LNCAP (cell line): ENCODE measurements around the gene TRMT112.
A peak's percentile ranks its signal among the peaks of the same experiment; 100 is the strongest.

ENCODE experiments used
- TF ChIP-seq, protein P1 (sequence below): fragments of 450-650 bp; IDR thresholded peaks from 2 replicates; pipeline ENCODE4 v1.5.1; 2017; ENCODE audit warnings: mild to moderate bottlenecking

Gene TRMT112

DNA sequence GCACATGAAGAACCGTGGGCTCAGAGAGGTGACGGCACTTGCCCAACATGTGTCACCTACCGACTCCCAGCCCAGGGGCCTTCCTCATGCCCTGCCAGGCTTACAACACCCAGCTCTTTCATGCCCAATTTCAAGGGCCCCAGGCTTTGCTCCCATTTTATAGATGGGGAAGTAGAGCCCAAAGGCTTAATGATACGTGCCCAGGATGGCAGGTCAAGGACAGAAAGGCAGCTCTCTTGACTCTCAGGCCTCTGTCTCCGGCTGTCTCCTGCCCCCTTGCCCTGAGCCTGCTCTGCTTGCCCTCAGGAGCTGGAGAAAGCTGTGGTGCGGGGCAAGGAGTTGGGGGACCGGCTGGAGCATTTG lies 31.6 kb upstream of the TRMT112 start:
- TF ChIP-seq, protein P1, sequence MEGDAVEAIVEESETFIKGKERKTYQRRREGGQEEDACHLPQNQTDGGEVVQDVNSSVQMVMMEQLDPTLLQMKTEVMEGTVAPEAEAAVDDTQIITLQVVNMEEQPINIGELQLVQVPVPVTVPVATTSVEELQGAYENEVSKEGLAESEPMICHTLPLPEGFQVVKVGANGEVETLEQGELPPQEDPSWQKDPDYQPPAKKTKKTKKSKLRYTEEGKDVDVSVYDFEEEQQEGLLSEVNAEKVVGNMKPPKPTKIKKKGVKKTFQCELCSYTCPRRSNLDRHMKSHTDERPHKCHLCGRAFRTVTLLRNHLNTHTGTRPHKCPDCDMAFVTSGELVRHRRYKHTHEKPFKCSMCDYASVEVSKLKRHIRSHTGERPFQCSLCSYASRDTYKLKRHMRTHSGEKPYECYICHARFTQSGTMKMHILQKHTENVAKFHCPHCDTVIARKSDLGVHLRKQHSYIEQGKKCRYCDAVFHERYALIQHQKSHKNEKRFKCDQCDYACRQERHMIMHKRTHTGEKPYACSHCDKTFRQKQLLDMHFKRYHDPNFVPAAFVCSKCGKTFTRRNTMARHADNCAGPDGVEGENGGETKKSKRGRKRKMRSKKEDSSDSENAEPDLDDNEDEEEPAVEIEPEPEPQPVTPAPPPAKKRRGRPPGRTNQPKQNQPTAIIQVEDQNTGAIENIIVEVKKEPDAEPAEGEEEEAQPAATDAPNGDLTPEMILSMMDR = no peak

GRCh38 chr11:64348383-64349024 lies 31.1 kb upstream of the TRMT112 start:
- TF ChIP-seq, protein P1 = no peak

GRCh38 chr11:64347193-64347867 lies 30.0 kb upstream of the TRMT112 start:
- TF ChIP-seq, protein P1 = no peak

DNA sequence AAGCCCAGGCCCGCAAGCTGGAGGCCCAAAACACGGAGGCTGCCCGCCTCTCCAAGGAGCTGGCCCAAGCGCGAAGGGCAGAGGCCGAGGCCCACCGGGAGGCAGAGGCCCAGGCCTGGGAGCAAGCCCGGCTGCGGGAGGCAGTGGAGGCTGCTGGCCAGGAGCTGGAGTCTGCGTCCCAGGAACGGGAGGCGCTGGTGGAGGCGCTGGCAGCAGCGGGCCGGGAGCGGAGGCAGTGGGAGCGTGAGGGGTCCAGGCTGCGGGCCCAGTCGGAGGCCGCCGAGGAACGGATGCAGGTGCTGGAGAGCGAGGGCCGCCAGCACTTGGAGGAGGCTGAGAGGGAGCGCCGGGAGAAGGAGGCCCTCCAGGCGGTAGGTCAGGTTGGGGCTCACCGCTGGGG lies 27.4 kb upstream of the TRMT112 start:
- TF ChIP-seq, protein P1 = no peak

DNA sequence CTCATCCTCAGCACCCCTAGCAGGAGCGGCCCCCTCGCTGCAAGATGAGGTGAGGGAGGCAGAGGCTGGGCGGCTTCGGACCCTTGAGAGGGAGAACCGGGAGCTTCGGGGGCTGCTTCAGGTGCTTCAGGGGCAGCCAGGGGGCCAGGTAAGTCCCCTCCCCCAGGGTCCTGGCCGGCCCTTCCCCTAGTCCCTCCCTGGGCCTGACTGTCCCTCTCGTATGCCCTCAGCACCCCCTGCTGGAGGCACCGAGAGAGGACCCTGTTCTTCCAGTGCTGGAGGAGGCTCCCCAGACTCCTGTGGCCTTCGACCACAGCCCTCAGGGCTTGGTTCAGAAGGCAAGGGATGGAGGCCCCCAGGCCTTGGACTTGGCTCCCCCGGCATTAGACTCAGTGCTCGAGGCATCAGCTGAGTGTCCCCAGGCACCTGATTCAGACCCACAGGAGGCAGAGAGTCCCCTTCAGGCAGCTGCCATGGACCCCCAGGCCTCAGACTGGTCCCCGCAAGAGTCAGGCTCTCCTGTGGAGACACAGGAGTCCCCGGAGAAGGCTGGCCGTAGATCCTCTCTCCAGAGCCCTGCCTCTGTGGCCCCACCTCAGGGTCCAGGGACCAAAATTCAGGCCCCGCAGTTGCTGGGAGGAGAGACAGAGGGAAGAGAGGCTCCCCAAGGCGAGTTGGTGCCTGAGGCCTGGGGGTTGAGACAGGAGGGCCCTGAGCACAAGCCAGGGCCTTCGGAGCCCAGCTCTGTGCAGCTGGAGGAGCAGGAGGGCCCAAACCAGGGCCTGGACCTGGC lies 26.6 kb upstream of the TRMT112 start:
- TF ChIP-seq, protein P1 = peak; percentile 38; the same call in 1 of the 2 replicates

DNA sequence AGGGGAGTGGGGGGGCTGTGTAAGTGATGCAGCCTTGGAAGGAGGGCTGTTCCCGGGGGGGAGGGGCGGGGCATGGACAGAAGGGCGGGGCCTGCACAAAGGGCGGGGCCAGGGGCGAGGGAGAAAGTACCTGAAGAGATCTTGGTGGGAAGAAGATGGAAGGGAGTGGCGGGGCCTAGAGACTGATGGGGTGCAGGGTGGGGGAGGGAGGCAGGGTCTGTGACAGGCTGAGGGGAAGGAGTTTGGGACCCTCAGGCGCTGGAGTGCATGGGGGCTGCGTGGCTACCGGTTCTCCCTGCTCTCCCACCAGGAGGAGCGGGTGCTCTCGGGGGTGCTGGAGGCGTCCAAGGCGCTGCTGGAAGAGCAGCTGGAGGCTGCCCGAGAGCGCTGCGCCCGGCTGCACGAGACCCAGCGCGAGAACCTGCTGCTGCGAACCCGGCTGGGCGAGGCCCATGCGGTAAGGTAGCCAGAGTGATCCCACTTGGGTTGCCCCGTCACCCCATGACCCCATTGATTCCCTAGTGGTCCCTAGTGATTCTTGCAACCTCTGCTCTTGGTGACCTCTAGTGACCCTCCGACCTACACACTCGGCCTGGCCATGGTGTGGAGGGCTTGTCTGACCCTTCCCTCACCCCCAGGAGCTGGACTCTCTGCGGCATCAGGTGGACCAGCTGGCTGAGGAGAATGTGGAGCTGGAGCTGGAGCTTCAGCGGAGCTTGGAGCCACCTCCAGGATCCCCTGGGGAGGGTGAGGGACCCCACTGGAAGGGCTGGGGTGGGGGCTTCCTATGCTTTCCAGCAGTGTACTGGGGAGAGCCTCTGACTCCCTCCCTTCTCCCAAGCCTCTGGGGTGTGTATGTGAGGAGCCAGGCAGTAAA lies 25.7 kb upstream of the TRMT112 start:
- TF ChIP-seq, protein P1 = no peak
